ENCODE measurements around the gene ALPG.
A peak's percentile ranks its signal among the peaks of the same experiment; 100 is the strongest.
"Not testable (repeated sequence)": the region's sequence is repeated elsewhere in the genome, so short reads cannot be mapped to it uniquely, and the experiment has no call there.

The ALPG gene

DNA sequence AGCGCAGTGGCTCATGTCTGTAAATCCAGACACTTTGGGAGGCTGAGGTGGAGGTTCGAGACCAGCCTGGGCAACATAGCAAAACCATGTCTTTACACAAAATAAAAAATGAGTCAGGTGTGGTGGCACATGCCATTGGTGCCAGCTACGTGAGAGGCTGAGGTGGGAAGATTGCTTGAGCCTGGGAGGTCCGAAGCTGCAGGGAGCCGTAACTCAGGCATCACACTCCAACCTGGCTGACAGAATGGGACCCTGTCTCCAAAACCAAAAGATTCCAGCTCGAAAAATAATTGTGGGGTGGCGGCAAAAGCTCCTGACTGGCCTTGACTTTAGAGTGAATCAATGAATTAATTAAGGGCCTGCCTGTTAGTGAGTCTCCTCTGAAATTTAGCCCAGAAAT lies 29.3 kb upstream of the ALPG start:
- Histone ChIP-seq H3K4me3 (ENCODE audit: control insufficient read depth in 1 of 7, extremely low read depth in 1 of 7, insufficient read depth in 4 of 7, low read depth in 2 of 7, low read length in 6 of 7) (no peak overlapping the region), H3K27me3 (replicated peaks in 2 of 5; ENCODE audit: control insufficient read depth in 4 of 5, insufficient read depth in 5 of 5, low read length in 4 of 5) (peaks cover 0 to 2% (median 0%) of the 10 kb centered on the region in 5 experiments), H3K36me3 (ENCODE audit: control insufficient read depth in 4 of 4, insufficient read depth in 4 of 4, low read length in 3 of 4) (no peaks in the 10 kb centered on the region), H3K4me1 (ENCODE audit: control extremely low read depth in 1 of 4, control insufficient read depth in 4 of 4, insufficient read depth in 4 of 4, low read length in 3 of 4) (peaks cover 0 to 6% (median 3%) of the 10 kb centered on the region in 4 experiments), H3K27ac (ENCODE audit: insufficient read depth in 1 of 2, low read depth in 1 of 2, low read length in 2 of 2, poor library complexity in 1 of 2, severe bottlenecking in 2 of 2) (no peak overlapping the region), H3K9me3 (ENCODE audit: control extremely low read depth in 1 of 5, control insufficient read depth in 4 of 5, insufficient read depth in 2 of 5, low read depth in 1 of 5, low read length in 4 of 5) (no peaks in the 10 kb centered on the region)
- ChIA-PET POLR2A (interaction anchor here (0.7 kb wide), 1 partner anchor 21 kb away, joined by 3 read pairs; no protein-coding TSS in a partner anchor), CTCF (interaction anchor here (0.9 to 2.1 kb wide), 4 partner anchors 9 to 49 kb away, joined by 3 to 10 read pairs (median 6); no protein-coding TSS in a partner anchor)
- 100% methylated on average over 5 of the region's 7 CpGs for WGBS (ENCODE audit: insufficient coverage)
- DNase-seq = no peak

DNA sequence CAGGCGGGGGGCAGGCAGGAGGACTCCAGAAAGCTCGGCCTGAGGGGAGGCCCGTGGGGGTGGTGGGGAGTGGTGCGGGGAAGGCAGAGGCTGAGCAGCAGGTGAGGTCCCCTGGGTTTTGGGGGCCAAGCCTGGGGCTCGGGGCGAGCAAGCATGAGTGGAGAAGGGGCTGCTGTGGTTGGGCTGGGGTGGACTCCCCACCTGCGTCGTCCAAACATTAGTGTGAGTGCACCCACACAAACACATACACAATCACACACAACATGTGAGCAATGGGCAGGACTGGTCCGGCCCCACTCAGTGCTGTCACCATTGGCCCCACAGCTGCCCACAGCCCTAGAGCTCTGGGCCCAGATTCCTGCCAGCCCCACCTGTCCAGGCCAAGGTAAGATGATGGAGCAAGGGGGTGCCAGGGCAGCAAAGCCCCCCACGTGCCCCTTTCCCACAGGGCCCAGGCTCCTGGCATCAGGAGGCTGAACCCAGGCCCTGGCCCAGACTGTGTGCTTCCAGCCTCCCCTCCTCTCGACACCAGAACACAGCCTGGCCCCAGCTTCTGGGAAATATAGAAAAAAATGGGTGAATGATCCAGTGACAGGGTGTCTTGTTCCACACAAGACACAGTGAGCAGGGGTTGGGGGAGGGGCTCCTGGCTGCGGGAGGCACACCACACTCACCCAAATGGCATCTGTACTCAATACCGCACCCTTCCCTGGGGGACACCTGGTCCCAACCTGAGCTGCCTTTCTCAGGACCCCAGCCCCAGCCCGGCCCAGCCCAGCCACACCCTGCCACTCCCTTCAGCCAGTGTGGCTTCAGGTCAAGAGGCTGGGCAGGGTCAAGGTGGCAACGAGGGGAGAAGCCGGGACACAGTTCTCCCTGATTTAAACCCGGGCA lies 28.6 kb upstream of the ALPG start:
- Histone ChIP-seq H3K27ac (ENCODE audit: insufficient read depth in 1 of 2, low read depth in 1 of 2, low read length in 2 of 2, poor library complexity in 1 of 2, severe bottlenecking in 2 of 2) (no peak overlapping the region), H3K36me3 (ENCODE audit: control insufficient read depth in 4 of 4, insufficient read depth in 4 of 4, low read length in 3 of 4) (no peaks in the 10 kb centered on the region), H3K4me3 (ENCODE audit: control insufficient read depth in 1 of 7, extremely low read depth in 1 of 7, insufficient read depth in 4 of 7, low read depth in 2 of 7, low read length in 6 of 7) (no peak overlapping the region), H3K27me3 (replicated peaks in 2 of 5; ENCODE audit: control insufficient read depth in 4 of 5, insufficient read depth in 5 of 5, low read length in 4 of 5) (peaks cover 0 to 3% (median 0%) of the 10 kb centered on the region in 5 experiments), H3K9me3 (ENCODE audit: control extremely low read depth in 1 of 5, control insufficient read depth in 4 of 5, insufficient read depth in 2 of 5, low read depth in 1 of 5, low read length in 4 of 5) (no peaks in the 10 kb centered on the region), H3K4me1 (ENCODE audit: control extremely low read depth in 1 of 4, control insufficient read depth in 4 of 4, insufficient read depth in 4 of 4, low read length in 3 of 4) (peaks cover 0 to 6% (median 3%) of the 10 kb centered on the region in 4 experiments)
- ChIA-PET CTCF (interaction anchor here (0.9 to 2.1 kb wide), 6 partner anchors 9 to 58 kb away, joined by 3 to 10 read pairs (median 4); no protein-coding TSS in a partner anchor), POLR2A (no interaction called here)
- 96% methylated on average over 8 of the region's 17 CpGs for WGBS (ENCODE audit: insufficient coverage)
- no peak for DNase-seq

DNA sequence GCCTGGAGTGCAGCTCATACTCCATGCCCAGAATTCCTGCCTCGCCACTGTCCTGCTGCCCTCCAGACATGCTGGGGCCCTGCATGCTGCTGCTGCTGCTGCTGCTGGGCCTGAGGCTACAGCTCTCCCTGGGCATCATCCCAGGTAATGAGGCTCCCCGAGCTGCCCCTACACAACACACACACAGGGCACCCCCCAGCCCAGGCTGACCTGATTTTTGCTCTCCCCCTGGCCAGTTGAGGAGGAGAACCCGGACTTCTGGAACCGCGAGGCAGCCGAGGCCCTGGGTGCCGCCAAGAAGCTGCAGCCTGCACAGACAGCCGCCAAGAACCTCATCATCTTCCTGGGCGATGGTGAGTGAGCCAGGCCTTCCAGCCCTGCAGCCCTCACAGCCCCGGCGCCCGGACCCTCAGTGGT lies 27.9 kb upstream of the ALPG start, which contains the start of gene ALPP:
Gene ALPP, plus strand, starts transcription at position 17 of the 417 bp plus-strand sequence. Its CDS starts 52 bp downstream, at position 69.
- POLR2A ChIA-PET; H3K4me1 ChIP-seq (ENCODE audit: control extremely low read depth in 1 of 4, control insufficient read depth in 4 of 4, insufficient read depth in 4 of 4, low read length in 3 of 4): not testable (repeated sequence)
- CTCF ChIA-PET = interaction anchor here (1.0 to 2.0 kb wide), 3 partner anchors 9 to 57 kb away, joined by 3 to 7 read pairs (median 4); no protein-coding TSS in a partner anchor

DNA sequence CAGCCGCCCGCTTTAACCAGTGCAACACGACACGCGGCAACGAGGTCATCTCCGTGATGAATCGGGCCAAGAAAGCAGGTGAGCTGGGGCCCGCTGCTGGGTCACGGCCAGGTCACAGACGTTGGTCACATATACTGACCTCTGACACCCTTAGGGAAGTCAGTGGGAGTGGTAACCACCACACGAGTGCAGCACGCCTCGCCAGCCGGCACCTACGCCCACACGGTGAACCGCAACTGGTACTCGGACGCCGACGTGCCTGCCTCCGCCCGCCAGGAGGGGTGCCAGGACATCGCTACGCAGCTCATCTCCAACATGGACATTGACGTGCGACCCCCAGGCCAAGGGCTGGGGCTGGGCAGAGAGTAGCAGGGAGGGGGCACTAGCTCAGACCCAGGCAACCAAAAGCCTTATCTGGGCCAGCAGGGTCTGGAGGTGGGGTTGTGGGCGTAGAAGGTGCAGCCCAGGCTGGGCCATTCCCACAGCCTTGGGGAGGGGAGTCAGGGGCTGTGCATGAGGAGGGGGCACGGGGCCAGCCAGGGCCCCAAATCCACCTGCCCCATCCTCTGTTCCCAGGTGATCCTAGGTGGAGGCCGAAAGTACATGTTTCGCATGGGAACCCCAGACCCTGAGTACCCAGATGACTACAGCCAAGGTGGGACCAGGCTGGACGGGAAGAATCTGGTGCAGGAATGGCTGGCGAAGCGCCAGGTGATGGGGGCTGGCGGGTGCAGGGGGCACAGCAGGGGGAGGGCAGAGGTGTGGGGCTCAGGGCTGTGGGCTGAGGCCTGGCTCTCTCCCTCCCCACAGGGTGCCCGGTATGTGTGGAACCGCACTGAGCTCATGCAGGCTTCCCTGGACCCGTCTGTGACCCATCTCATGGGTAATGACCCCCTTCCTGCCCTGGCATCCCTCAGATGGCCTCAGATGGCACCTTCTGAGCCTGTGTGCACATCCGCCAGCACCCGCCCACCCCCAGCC lies 26.7 kb upstream of the ALPG start:
- H3K27ac ChIP-seq (ENCODE audit: insufficient read depth in 1 of 2, low read depth in 1 of 2, low read length in 2 of 2, poor library complexity in 1 of 2, severe bottlenecking in 2 of 2); H3K27me3 ChIP-seq (replicated peaks in 2 of 5; ENCODE audit: control insufficient read depth in 4 of 5, insufficient read depth in 5 of 5, low read length in 4 of 5); DNase-seq; H3K9me3 ChIP-seq (ENCODE audit: control extremely low read depth in 1 of 5, control insufficient read depth in 4 of 5, insufficient read depth in 2 of 5, low read depth in 1 of 5, low read length in 4 of 5); H3K36me3 ChIP-seq (ENCODE audit: control insufficient read depth in 4 of 4, insufficient read depth in 4 of 4, low read length in 3 of 4); H3K4me3 ChIP-seq (ENCODE audit: control insufficient read depth in 1 of 7, extremely low read depth in 1 of 7, insufficient read depth in 4 of 7, low read depth in 2 of 7, low read length in 6 of 7); POLR2A ChIA-PET: not testable (repeated sequence)
- 93% methylated on average over 25 of the region's 41 CpGs for WGBS (ENCODE audit: insufficient coverage)
- peaks cover 0 to 12% (median 4%) of the 10 kb centered on the region in 4 experiments for H3K4me1 ChIP-seq (ENCODE audit: control extremely low read depth in 1 of 4, control insufficient read depth in 4 of 4, insufficient read depth in 4 of 4, low read length in 3 of 4)
- CTCF ChIA-PET = interaction anchor here (1.5 kb wide), 1 partner anchor 10 kb away, joined by 4 read pairs; no protein-coding TSS in a partner anchor

More for the DNA sequence above, 27.9 kb upstream of the ALPG start, which contains the start of gene ALPP:
- not testable (repeated sequence) for DNase-seq; H3K27me3 ChIP-seq (replicated peaks in 2 of 5; ENCODE audit: control insufficient read depth in 4 of 5, insufficient read depth in 5 of 5, low read length in 4 of 5); H3K9me3 ChIP-seq (ENCODE audit: control extremely low read depth in 1 of 5, control insufficient read depth in 4 of 5, insufficient read depth in 2 of 5, low read depth in 1 of 5, low read length in 4 of 5); H3K36me3 ChIP-seq (ENCODE audit: control insufficient read depth in 4 of 4, insufficient read depth in 4 of 4, low read length in 3 of 4); H3K27ac ChIP-seq (ENCODE audit: insufficient read depth in 1 of 2, low read depth in 1 of 2, low read length in 2 of 2, poor library complexity in 1 of 2, severe bottlenecking in 2 of 2); H3K4me3 ChIP-seq (ENCODE audit: control insufficient read depth in 1 of 7, extremely low read depth in 1 of 7, insufficient read depth in 4 of 7, low read depth in 2 of 7, low read length in 6 of 7)
- WGBS (ENCODE audit: insufficient coverage) = 93% methylated on average over 8 of the region's 12 CpGs

DNA sequence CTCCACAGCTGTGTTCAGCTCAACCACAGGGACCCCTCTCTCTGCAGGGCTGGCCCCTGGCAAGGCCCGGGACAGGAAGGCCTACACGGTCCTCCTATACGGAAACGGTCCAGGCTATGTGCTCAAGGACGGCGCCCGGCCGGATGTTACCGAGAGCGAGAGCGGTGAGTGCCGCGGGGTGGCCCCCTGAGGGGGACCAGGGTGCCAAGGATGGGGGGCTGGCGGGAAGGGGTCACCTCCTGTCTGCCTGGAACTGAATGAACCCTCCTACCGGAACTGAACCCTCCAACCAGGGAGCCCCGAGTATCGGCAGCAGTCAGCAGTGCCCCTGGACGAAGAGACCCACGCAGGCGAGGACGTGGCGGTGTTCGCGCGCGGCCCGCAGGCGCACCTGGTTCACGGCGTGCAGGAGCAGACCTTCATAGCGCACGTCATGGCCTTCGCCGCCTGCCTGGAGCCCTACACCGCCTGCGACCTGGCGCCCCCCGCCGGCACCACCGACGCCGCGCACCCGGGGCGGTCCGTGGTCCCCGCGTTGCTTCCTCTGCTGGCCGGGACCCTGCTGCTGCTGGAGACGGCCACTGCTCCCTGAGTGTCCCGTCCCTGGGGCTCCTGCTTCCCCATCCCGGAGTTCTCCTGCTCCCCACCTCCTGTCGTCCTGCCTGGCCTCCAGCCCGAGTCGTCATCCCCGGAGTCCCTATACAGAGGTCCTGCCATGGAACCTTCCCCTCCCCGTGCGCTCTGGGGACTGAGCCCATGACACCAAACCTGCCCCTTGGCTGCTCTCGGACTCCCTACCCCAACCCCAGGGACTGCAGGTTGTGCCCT lies 25.2 kb upstream of the ALPG start:
- H3K27ac ChIP-seq (ENCODE audit: insufficient read depth in 1 of 2, low read depth in 1 of 2, low read length in 2 of 2, poor library complexity in 1 of 2, severe bottlenecking in 2 of 2); H3K9me3 ChIP-seq (ENCODE audit: control extremely low read depth in 1 of 5, control insufficient read depth in 4 of 5, insufficient read depth in 2 of 5, low read depth in 1 of 5, low read length in 4 of 5); POLR2A ChIA-PET; H3K36me3 ChIP-seq (ENCODE audit: control insufficient read depth in 4 of 4, insufficient read depth in 4 of 4, low read length in 3 of 4): not testable (repeated sequence)
- peaks cover 0 to 21% (median 10%) of the 10 kb centered on the region in 4 experiments for H3K4me1 ChIP-seq (ENCODE audit: control extremely low read depth in 1 of 4, control insufficient read depth in 4 of 4, insufficient read depth in 4 of 4, low read length in 3 of 4)
- 13% methylated on average over 41 of the region's 59 CpGs for WGBS (ENCODE audit: insufficient coverage)
- H3K4me3 ChIP-seq (ENCODE audit: control insufficient read depth in 1 of 7, extremely low read depth in 1 of 7, insufficient read depth in 4 of 7, low read depth in 2 of 7, low read length in 6 of 7) = peak overlapping the region in 3 of 7 experiments; percentile 26 to 61 (median 45)
- CTCF ChIA-PET = interaction anchor here (1.0 kb wide), 1 partner anchor 16 kb away, joined by 3 read pairs; no protein-coding TSS in a partner anchor
- H3K27me3 ChIP-seq (replicated peaks in 2 of 5; ENCODE audit: control insufficient read depth in 4 of 5, insufficient read depth in 5 of 5, low read length in 4 of 5) = peaks cover 0 to 14% (median 0%) of the 10 kb centered on the region in 5 experiments
- peak in 2 of 3 donors; percentile 45 to 67 for DNase-seq

All from common myeloid progenitor, CD34-positive (primary cell).